LNCaP clone FGC (cell line): ENCODE data around the gene GREM2.

Experiments used
- DNase-seq: peaks from one replicate; pipeline ENCODE4 v3.0.0-alpha.2; 2011; ENCODE audit warnings: low read depth
- H3K4me3 ChIP-seq: 2 replicates; pipeline ENCODE4 v1.5.1; 2011; ENCODE audit warnings: mild to moderate bottlenecking, low read depth, low read length, control low read depth
- TF ChIP-seq, protein P1 (sequence below): IDR thresholded peaks from 2 replicates; pipeline ENCODE4 v1.5.1; 2012; ENCODE audit warnings: mild to moderate bottlenecking; ENCODE audit not compliant: control insufficient read depth, insufficient read depth; ENCODE audit errors: extremely low read depth

Gene GREM2

DNA sequence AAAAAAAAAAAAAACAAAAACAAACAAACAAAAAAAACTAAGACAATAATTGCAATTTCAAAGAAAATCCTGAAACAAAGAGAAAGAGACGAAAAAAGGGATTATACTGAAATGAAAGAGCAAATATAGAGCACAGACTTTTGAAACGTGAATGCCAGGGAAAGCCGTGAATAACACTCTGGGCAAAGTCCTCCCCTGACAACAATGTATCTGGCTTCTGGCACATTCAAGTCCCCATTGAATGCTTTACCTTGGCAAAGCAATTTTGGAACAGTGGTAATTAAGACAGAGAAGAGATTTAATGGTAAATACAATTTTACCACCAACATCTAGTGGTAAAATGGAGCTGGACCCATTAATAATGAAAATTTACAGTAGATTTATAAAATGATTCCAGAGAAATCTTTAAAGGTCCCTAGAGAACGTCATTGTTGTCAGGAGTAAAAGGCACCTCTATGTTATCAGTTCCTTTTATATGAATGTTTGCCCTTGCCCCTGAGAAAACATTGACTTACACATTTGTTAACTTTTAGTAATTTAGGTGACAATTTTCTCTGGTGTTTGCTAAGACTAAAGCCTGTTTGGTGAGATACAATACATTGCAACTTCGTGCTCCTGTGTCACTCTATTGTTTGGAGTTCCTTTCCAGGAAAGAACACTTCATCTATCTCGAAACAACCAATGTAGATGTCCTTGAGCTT is 89.7 kb downstream of the GREM2 start:
- TF ChIP-seq, protein P1, sequence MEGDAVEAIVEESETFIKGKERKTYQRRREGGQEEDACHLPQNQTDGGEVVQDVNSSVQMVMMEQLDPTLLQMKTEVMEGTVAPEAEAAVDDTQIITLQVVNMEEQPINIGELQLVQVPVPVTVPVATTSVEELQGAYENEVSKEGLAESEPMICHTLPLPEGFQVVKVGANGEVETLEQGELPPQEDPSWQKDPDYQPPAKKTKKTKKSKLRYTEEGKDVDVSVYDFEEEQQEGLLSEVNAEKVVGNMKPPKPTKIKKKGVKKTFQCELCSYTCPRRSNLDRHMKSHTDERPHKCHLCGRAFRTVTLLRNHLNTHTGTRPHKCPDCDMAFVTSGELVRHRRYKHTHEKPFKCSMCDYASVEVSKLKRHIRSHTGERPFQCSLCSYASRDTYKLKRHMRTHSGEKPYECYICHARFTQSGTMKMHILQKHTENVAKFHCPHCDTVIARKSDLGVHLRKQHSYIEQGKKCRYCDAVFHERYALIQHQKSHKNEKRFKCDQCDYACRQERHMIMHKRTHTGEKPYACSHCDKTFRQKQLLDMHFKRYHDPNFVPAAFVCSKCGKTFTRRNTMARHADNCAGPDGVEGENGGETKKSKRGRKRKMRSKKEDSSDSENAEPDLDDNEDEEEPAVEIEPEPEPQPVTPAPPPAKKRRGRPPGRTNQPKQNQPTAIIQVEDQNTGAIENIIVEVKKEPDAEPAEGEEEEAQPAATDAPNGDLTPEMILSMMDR: no peak
- H3K4me3 ChIP-seq: no peak overlapping the region
- DNase-seq: no peak

DNA sequence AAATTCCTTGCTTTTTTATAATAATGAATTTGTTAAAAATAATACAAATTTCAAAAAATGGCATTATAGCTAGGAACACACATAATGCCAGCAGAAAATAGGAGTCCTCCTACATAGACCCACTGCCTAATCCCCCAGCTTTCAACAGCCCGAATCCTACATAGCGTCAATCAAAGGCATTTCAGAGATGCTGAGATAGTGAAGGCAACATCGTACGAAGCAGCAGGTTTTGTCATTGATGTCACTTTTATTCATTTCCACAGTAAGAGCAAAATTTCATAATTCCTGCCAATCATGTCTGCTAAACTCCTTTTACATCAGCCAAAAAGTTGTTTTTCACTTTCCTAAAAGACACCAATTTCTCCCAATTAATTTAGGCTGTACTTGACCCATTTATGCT is 94.1 kb downstream of the GREM2 start:
- H3K4me3 ChIP-seq: no peak overlapping the region
- TF ChIP-seq, protein P1: no peak
- no peak for DNase-seq

DNA sequence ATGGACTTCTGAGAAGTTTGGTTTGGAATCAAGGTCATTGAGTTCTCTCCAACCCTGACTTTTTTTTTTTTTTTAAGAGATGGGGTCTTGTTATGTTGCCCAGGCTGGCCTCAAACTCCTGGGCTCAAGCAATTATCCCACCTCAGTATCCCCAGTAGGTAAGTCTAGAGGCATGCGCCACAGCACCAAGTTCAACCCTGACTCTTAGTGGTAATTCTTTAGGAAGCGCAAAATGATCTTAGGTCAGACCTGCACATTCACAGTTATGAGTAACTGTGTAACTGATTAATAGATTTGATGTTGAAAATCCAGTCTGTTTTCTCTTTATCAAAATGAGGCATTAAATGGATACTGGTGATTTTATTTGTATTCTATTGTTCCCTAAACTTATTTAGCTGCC is 95.9 kb downstream of the GREM2 start:
- H3K4me3 ChIP-seq: no peak overlapping the region
- TF ChIP-seq, protein P1: no peak
- DNase-seq: no peak

DNA sequence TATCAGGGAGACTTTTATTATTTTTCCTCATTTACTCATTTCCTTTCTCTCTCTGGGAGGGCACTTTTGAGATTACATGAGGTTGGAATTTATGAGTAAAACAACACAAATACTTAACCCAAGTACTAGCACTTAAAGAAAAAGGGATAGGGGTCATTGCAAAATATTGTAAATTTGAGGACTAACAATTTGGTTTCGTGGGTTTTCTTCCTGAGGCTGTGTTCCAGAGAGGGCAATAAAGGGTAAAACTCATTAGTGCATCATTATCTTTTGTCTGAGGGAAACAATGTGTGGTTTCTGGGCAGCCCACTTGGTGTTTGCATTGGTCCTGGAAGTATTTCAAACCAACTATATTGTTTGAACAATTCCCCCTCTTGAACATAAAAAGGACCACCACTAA is 96.5 kb downstream of the GREM2 start:
- H3K4me3 ChIP-seq: no peak overlapping the region
- no peak for DNase-seq
- TF ChIP-seq, protein P1: no peak

DNA sequence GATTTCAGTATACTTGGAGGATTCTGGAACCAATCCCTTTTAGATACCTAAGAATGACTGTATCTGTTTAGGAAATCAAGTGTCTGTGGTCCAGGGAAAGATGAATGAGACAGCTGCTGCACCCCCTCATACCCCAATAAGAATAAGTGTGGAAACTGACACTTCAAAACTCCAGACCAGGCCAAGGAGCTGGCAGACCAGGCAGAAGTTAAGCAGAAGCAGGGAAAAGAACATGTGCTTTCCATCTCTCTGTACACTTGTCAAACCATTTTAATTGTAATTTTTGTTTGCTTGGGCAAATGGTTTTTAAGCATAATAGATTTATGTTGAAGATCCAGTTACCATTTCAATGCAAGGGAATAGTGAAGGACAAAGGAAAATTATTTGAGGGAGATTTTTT is 100.2 kb downstream of the GREM2 start:
- TF ChIP-seq, protein P1: no peak
- H3K4me3 ChIP-seq: no peak overlapping the region
- no peak for DNase-seq

DNA sequence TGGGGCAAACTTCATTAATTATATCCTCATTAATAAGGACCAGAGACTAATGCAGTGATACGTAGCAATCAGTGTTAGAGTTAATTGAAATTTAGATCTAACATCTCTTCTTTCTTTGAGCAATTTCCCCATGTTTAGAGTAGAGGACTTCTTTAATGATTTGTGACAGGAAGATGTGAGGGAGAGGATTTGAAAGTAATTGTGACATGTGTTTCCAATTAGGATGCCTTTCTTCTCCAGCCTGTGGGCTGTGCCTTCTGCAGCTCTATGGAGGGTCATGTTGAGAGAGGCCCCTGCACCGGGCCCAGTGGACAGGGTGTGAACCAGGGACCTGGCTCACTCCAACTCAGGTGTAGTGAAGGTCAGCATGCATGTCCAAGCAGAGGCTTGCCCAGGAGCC is 103.0 kb downstream of the GREM2 start:
- TF ChIP-seq, protein P1: no peak
- H3K4me3 ChIP-seq: no peak overlapping the region
- no peak for DNase-seq

DNA sequence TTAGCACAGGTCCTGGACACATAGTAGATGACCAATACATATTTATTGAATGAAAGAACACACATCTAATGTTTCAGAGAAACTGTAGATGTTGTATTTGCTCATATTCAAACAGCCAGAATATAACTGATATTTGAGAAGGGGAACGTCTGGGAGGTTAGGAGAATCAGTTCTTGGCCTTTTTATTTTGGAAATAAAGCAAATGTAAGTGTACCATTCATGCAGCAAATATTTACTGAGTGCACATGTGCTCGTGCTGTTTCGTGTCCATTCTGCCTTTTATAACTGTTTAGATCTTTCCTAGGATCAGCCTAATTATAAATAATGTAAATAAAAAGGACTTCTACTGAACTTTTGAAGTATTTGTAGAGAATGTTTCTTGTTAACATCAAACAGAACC is 103.8 kb downstream of the GREM2 start:
- no peak for DNase-seq
- TF ChIP-seq, protein P1: no peak
- no peak overlapping the region for H3K4me3 ChIP-seq
